ENCODE results near the gene CSNK1D.

The CSNK1D gene

GRCh38 chr17:82294064-82294773 is 20.7 kb upstream of the CSNK1D start:
- no peak for DNase-seq

GRCh38 chr17:82292251-82293154 is 19.0 kb upstream of the CSNK1D start:
- peak; percentile 99 for DNase-seq

- DNase-seq, result no peak
Observed at GRCh38 chr17:82291582-82292250, 18.2 kb upstream of the CSNK1D start.

GRCh38 chr17:82287868-82288801 is 14.6 kb upstream of the CSNK1D start:
- DNase-seq, result peak; percentile 99

GRCh38 chr17:82287013-82287867 is 13.7 kb upstream of the CSNK1D start:
- peak; percentile 33 for DNase-seq

- DNase-seq, result no peak
Observed at GRCh38 chr17:82285141-82285540, 11.6 kb upstream of the CSNK1D start.

- peak; percentile 64 for DNase-seq
Observed at GRCh38 chr17:82283208-82283749, 9.8 kb upstream of the CSNK1D start.

- DNase-seq, result no peak
Observed at GRCh38 chr17:82282239-82283207, 9.0 kb upstream of the CSNK1D start.

GRCh38 chr17:82281502-82282238 is 8.2 kb upstream of the CSNK1D start:
- DNase-seq, result no peak

- no peak for DNase-seq
Observed at GRCh38 chr17:82281076-82281475, 7.6 kb upstream of the CSNK1D start.

GRCh38 chr17:82280537-82280936 is 7.0 kb upstream of the CSNK1D start:
- no peak for DNase-seq

GRCh38 chr17:82278786-82279391 is 5.4 kb upstream of the CSNK1D start:
- DNase-seq, result no peak

GRCh38 chr17:82278308-82278707 is 4.8 kb upstream of the CSNK1D start:
- no peak for DNase-seq

GRCh38 chr17:82277851-82278250 is 4.4 kb upstream of the CSNK1D start:
- no peak for DNase-seq

GRCh38 chr17:82276938-82277337 is 3.4 kb upstream of the CSNK1D start:
- no peak for DNase-seq

- DNase-seq, result no peak
Observed at GRCh38 chr17:82275326-82275725, 1.8 kb upstream of the CSNK1D start.

GRCh38 chr17:82274134-82275020 is 877 bp upstream of the CSNK1D start:
- no peak for DNase-seq

Data from DMS153 (cell line).